HFF-Myc (cell line): Measurements from ENCODE around the gene KCNT2.

Source experiments
- DNase-seq: peaks from one replicate; pipeline ENCODE4 v3.0.0-alpha.2; 2011; ENCODE audit warnings: low read depth; ENCODE audit errors: extremely low read depth
- H3K4me3 ChIP-seq: replicated peaks from 2 replicates; pipeline ENCODE4 v1.5.1; 2011; ENCODE audit warnings: low read depth, mild to moderate bottlenecking, control low read depth, low read length
- CTCF ChIP-seq: IDR thresholded peaks from 2 replicates; pipeline ENCODE4 v1.5.1; 2012; ENCODE audit warnings: mild to moderate bottlenecking, low read depth, low read length, control low read depth; ENCODE audit errors: missing control alignments

The KCNT2 gene

GRCh38 chr1:196438329-196438728 lies 169.9 kb downstream of the KCNT2 start:
- no peak for TF ChIP-seq CTCF
- DNase-seq, result no peak
- no peak overlapping the region for H3K4me3 ChIP-seq

GRCh38 chr1:196437671-196438070 lies 170.6 kb downstream of the KCNT2 start:
- TF ChIP-seq CTCF, result no peak
- no peak for DNase-seq
- H3K4me3 ChIP-seq, result no peak overlapping the region

GRCh38 chr1:196433000-196433399 lies 175.2 kb downstream of the KCNT2 start:
- TF ChIP-seq CTCF, result no peak
- no peak overlapping the region for H3K4me3 ChIP-seq
- DNase-seq, result no peak

GRCh38 chr1:196427976-196428734 lies 180.1 kb downstream of the KCNT2 start:
- no peak for DNase-seq
- TF ChIP-seq CTCF, result no peak
- no peak overlapping the region for H3K4me3 ChIP-seq

GRCh38 chr1:196425513-196425912 lies 182.7 kb downstream of the KCNT2 start:
- no peak for DNase-seq
- TF ChIP-seq CTCF, result peak; percentile 2
- H3K4me3 ChIP-seq, result no peak overlapping the region

DNA sequence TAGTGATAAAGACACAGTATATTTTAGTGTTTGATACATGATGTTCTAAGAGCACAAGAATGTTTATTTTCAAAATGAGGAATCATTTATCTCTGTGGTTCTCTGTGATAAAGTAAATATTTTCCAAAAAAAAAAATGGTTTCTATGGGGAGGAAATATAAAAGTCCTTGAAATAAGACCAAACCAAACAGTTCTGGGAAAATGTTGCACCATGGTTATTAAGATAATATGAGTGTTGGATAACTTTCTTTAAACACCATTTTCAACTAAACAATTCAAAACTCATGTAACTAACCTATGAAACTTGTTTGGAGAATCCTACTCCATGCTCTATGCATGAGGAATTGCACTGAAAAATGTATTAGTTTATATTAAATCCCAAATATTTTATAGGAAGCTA lies 184.6 kb downstream of the KCNT2 start:
- DNase-seq, result no peak
- no peak for TF ChIP-seq CTCF
- H3K4me3 ChIP-seq, result no peak overlapping the region

- TF ChIP-seq CTCF, result no peak
- no peak for DNase-seq
- no peak overlapping the region for H3K4me3 ChIP-seq
These were observed 189.5 kb downstream of the KCNT2 start for GRCh38 chr1:196418772-196419171.
